Naive thymus-derived CD4-positive, alpha-beta T cell (primary cell): ENCODE data around the gene HMGA1. TPM values are rescaled to one million over a fixed set of nuclear protein-coding genes. Genes with fewer than 3 reads are reported as not detected.
A peak's percentile ranks its signal among the peaks of the same experiment; 100 is the strongest.

ENCODE experiments used
- ATAC-seq: fragments of 150-1000 bp; cut with Tn5 transposase; 2 replicates; pipeline ENCODE4 v1.10.0; 2021; ENCODE audit warnings: mild to moderate bottlenecking, moderate library complexity
- CTCF ChIA-PET: fragments of 350-600 bp; sonication (Branson Sonifier 250); formaldehyde crosslinking; loops from one replicate; lab custom pipeline; 2021; ENCODE audit warnings: antibody characterized with exemption; lab: Charles Lee
- POLR2A ChIA-PET: fragments of 350-600 bp; sonication (Branson Sonifier 250); formaldehyde crosslinking; loops from one replicate; lab custom pipeline; 2021; ENCODE audit warnings: antibody characterized with exemption, inconsistent platforms; lab: Charles Lee
- DNase-seq, 9 donors: peaks; one replicate each; pipeline versions ENCODE4 v3.0.0 to v3.0.0-alpha.2; 2020 to 2022; ENCODE audit warnings: mixed read lengths in 1 of 9
- H3K27ac ChIP-seq: one replicate; pipeline ENCODE4 v1.7.0; 2013; ENCODE audit warnings: mild to moderate bottlenecking, low read depth, low read length, moderate library complexity
- H3K27me3 ChIP-seq, 2 donors: one replicate each; pipeline ENCODE4 v1.7.0; 2013; ENCODE audit warnings: low read length in 2 of 2, mild to moderate bottlenecking in 2 of 2, moderate library complexity in 2 of 2; ENCODE audit not compliant: control insufficient read depth in 2 of 2, insufficient read depth in 2 of 2
- H3K36me3 ChIP-seq, 3 experiments: 1 replicate in 2 of 3; 2 replicates in 1 of 3; pipeline ENCODE4 v1.7.0; 2013; ENCODE audit warnings: low read length in 3 of 3, mild to moderate bottlenecking in 3 of 3, moderate library complexity in 1 of 3; ENCODE audit not compliant: insufficient read depth in 3 of 3, control insufficient read depth in 2 of 3
- H3K4me1 ChIP-seq, 2 donors: one replicate each; pipeline ENCODE4 v1.7.0; 2013; ENCODE audit warnings: low read length in 2 of 2, mild to moderate bottlenecking in 2 of 2, moderate library complexity in 1 of 2; ENCODE audit not compliant: control insufficient read depth in 2 of 2, insufficient read depth in 2 of 2
- H3K4me3 ChIP-seq: 2 replicates; pipeline ENCODE4 v1.7.0; 2013; ENCODE audit warnings: mild to moderate bottlenecking, low read length
- H3K9me3 ChIP-seq, 3 experiments: 1 replicate in 2 of 3; 2 replicates in 1 of 3; pipeline ENCODE4 v1.7.0; 2013; ENCODE audit warnings: low read length in 3 of 3; ENCODE audit not compliant: control insufficient read depth in 2 of 3
- H3K27ac Mint-ChIP-seq, 9 donors: one replicate each; pipeline ENCODE4 v1.8.0; 2020 to 2022; ENCODE audit warnings: mixed read lengths in 9 of 9, mild to moderate bottlenecking in 8 of 9, moderate library complexity in 5 of 9, inconsistent platforms in 2 of 9
- H3K27me3 Mint-ChIP-seq, 5 donors: one replicate each; pipeline ENCODE4 v1.8.0; 2021 to 2022; ENCODE audit warnings: mixed read lengths in 5 of 5, mild to moderate bottlenecking in 1 of 5
- H3K36me3 Mint-ChIP-seq, 5 donors: one replicate each; pipeline ENCODE4 v1.8.0; 2020 to 2022; ENCODE audit warnings: mixed read lengths in 5 of 5, mild to moderate bottlenecking in 3 of 5, inconsistent platforms in 1 of 5
- H3K4me1 Mint-ChIP-seq, 7 donors: one replicate each; pipeline ENCODE4 v1.8.0; 2020 to 2022; ENCODE audit warnings: mixed read lengths in 7 of 7, mild to moderate bottlenecking in 3 of 7, inconsistent platforms in 1 of 7
- H3K4me3 Mint-ChIP-seq, 10 donors: one replicate each; pipeline ENCODE4 v1.8.0; 2020 to 2022; ENCODE audit warnings: mild to moderate bottlenecking in 10 of 10, mixed read lengths in 10 of 10, moderate library complexity in 6 of 10, inconsistent platforms in 2 of 10
- H3K9me3 Mint-ChIP-seq, 11 donors: one replicate each; pipeline ENCODE4 v1.8.0; 2020 to 2022; ENCODE audit warnings: mixed read lengths in 11 of 11, mild to moderate bottlenecking in 4 of 11, inconsistent platforms in 1 of 11, moderate library complexity in 1 of 11
- intact Hi-C, 2 donors: fragments of 100-400 bp; cut with micrococcal nuclease; formaldehyde crosslinking; loops; one replicate each; pipeline ENCODE4 v1.15.1; 2023
- polyA plus RNA-seq, 2 donors: library from polyadenylated mRNA; unstranded; fragments of 300-500 nt; fragmentation: Illumina TruSeq; gene quantifications; one replicate each; pipeline ENCODE4 v1.2.3, GENCODE V29; 2021
- total RNA-seq, 6 experiments: library from RNA in 5 of 6; stranded (reverse) in 5 of 6; gene quantifications; 1 replicate in 5 of 6; 2 replicates in 1 of 6; pipeline ENCODE4 v1.2.3 and lab custom pipeline; 2021 to 2026

The HMGA1 gene
- total and polyA plus RNA-seq, 7 experiments from 2014 or later: 35.7 to 180 (median 94.5) TPM

GRCh38 chr6:34226731-34227586 is 9.7 kb upstream of the HMGA1 start:
- Histone ChIP-seq H3K27me3 (no peaks in the 10 kb centered on the region), H3K36me3 (no peaks in the 10 kb centered on the region), H3K9me3 (no peaks in the 10 kb centered on the region), H3K27ac (no peak overlapping the region), H3K4me1 (peaks cover 4 to 14% of the 10 kb centered on the region in 2 donors), H3K4me3 (no peak overlapping the region)
- ATAC-seq (no peak), DNase-seq (no peak)
- peaks cover 5 to 45% (median 11%) of the 10 kb centered on the region in 7 donors for H3K4me1 Mint-ChIP-seq
- H3K4me3 Mint-ChIP-seq: peak overlapping the region in 1 of 10 donors; percentile 37
- H3K36me3 Mint-ChIP-seq: no peaks in the 10 kb centered on the region
- ChIA-PET POLR2A (interaction anchor here (1.0 to 2.2 kb wide), 2 partner anchors 10 to 24 kb away, joined by 3 to 15 read pairs; partner anchors contain the start of gene HMGA1), CTCF (interaction anchor here (1.6 kb wide), 1 partner anchor 10 kb away, joined by 3 read pairs; the partner anchor contains the start of gene HMGA1)
- intact Hi-C loops: no loop called here
- H3K27me3 Mint-ChIP-seq: no peaks in the 10 kb centered on the region
- peak overlapping the region in 5 of 9 donors; percentile 33 to 75 (median 55) for H3K27ac Mint-ChIP-seq
- H3K9me3 Mint-ChIP-seq: no peaks in the 10 kb centered on the region

- H3K27ac Mint-ChIP-seq: peak overlapping the region in 1 of 9 donors; percentile 33
- CTCF ChIA-PET: interaction anchor here (0.7 kb wide), 1 partner anchor 75 kb away, joined by 3 read pairs; no protein-coding TSS in a partner anchor
Measured at GRCh38 chr6:34227761-34228421, 8.8 kb upstream of the HMGA1 start.

GRCh38 chr6:34229877-34230276 is 6.8 kb upstream of the HMGA1 start:
- CTCF ChIA-PET: no interaction called here

More at GRCh38 chr6:34227761-34228421, 8.8 kb upstream of the HMGA1 start:
- Histone ChIP-seq H3K4me1 (peaks cover 4 to 14% of the 10 kb centered on the region in 2 donors), H3K27me3 (no peaks in the 10 kb centered on the region), H3K27ac (no peak overlapping the region), H3K9me3 (no peaks in the 10 kb centered on the region), H3K36me3 (no peaks in the 10 kb centered on the region), H3K4me3 (no peak overlapping the region)
- POLR2A ChIA-PET: interaction anchor here (2.2 kb wide), 1 partner anchor 9 kb away, joined by 15 read pairs; the partner anchor contains the start of gene HMGA1
- Mint-ChIP-seq H3K36me3 (no peaks in the 10 kb centered on the region), H3K9me3 (no peaks in the 10 kb centered on the region), H3K27me3 (no peaks in the 10 kb centered on the region), H3K4me3 (peak overlapping the region in 1 of 10 donors; percentile 37), H3K4me1 (peaks cover 5 to 45% (median 11%) of the 10 kb centered on the region in 7 donors)
- ATAC-seq: no peak
- DNase-seq: no peak
- intact Hi-C loops: no loop called here

GRCh38 chr6:34230653-34231371 is 5.9 kb upstream of the HMGA1 start:
- intact Hi-C loops: loop anchor here (10.0 kb wide), 2 partner anchors 606 to 916 kb away; partner anchors contain the start of genes ITPR3 (in 1 of the 2), TAPBP (in 1 of the 2) and ZBTB22 (in 1 of the 2)

More at GRCh38 chr6:34229877-34230276, 6.8 kb upstream of the HMGA1 start:
- no peaks in the 10 kb centered on the region for H3K4me1 ChIP-seq
- no peak overlapping the region for H3K4me3 ChIP-seq
- ATAC-seq (no peak), DNase-seq (no peak)
- POLR2A ChIA-PET: interaction anchor here (0.9 kb wide), 1 partner anchor 23 kb away, joined by 4 read pairs; no protein-coding TSS in a partner anchor
- no peaks in the 10 kb centered on the region for H3K27me3 ChIP-seq
- H3K36me3 Mint-ChIP-seq: no peaks in the 10 kb centered on the region
- intact Hi-C loops: loop anchor here (10.0 kb wide), 2 partner anchors 605 to 915 kb away; partner anchors contain the start of genes ITPR3 (in 1 of the 2), TAPBP (in 1 of the 2) and ZBTB22 (in 1 of the 2)
- no peak overlapping the region for H3K27ac ChIP-seq
- H3K9me3 ChIP-seq: no peaks in the 10 kb centered on the region
- no peaks in the 10 kb centered on the region for H3K36me3 ChIP-seq
- H3K4me1 Mint-ChIP-seq: peaks cover 2 to 29% (median 8%) of the 10 kb centered on the region in 7 donors
- no peaks in the 10 kb centered on the region for H3K27me3 Mint-ChIP-seq
- peak overlapping the region in 2 of 9 donors; percentile 19 to 31 for H3K27ac Mint-ChIP-seq
- no peak overlapping the region for H3K4me3 Mint-ChIP-seq
- no peaks in the 10 kb centered on the region for H3K9me3 Mint-ChIP-seq

GRCh38 chr6:34231566-34232336 is 4.9 kb upstream of the HMGA1 start:
- Mint-ChIP-seq H3K4me3 (no peak overlapping the region), H3K27ac (peak overlapping the region in 3 of 9 donors; percentile 28 to 46 (median 34)), H3K4me1 (peaks cover 6 to 25% (median 13%) of the 10 kb centered on the region in 7 donors), H3K9me3 (no peaks in the 10 kb centered on the region), H3K36me3 (no peaks in the 10 kb centered on the region), H3K27me3 (no peaks in the 10 kb centered on the region)
- H3K4me1 ChIP-seq: peaks cover 0 to 4% of the 10 kb centered on the region in 2 donors
- no peaks in the 10 kb centered on the region for H3K27me3 ChIP-seq
- DNase-seq (no peak), ATAC-seq (no peak)
- intact Hi-C loops: loop anchor here (10.0 kb wide), 2 partner anchors 607 to 917 kb away; partner anchors contain the start of genes ITPR3 (in 1 of the 2), TAPBP (in 1 of the 2) and ZBTB22 (in 1 of the 2)
- POLR2A ChIA-PET: interaction anchor here (3.0 kb wide), 1 partner anchor 8 kb away, joined by 17 read pairs; no protein-coding TSS in a partner anchor
- H3K36me3 ChIP-seq: no peaks in the 10 kb centered on the region
- no peak overlapping the region for H3K4me3 ChIP-seq
- CTCF ChIA-PET: no interaction called here
- no peaks in the 10 kb centered on the region for H3K9me3 ChIP-seq
- H3K27ac ChIP-seq: no peak overlapping the region

More at GRCh38 chr6:34230653-34231371, 5.9 kb upstream of the HMGA1 start:
- ATAC-seq (no peak), DNase-seq (no peak)
- ChIA-PET CTCF (no interaction called here), POLR2A (no interaction called here)
- peaks cover 2 to 28% (median 9%) of the 10 kb centered on the region in 7 donors for H3K4me1 Mint-ChIP-seq
- no peaks in the 10 kb centered on the region for H3K36me3 Mint-ChIP-seq
- H3K27ac Mint-ChIP-seq: peak overlapping the region in 7 of 9 donors; percentile 19 to 90 (median 31)
- H3K9me3 Mint-ChIP-seq: no peaks in the 10 kb centered on the region
- H3K27ac ChIP-seq: no peak overlapping the region
- H3K9me3 ChIP-seq: no peaks in the 10 kb centered on the region
- H3K27me3 ChIP-seq: no peaks in the 10 kb centered on the region
- H3K4me1 ChIP-seq: no peaks in the 10 kb centered on the region
- H3K4me3 Mint-ChIP-seq: no peak overlapping the region
- no peaks in the 10 kb centered on the region for H3K27me3 Mint-ChIP-seq
- no peak overlapping the region for H3K4me3 ChIP-seq
- H3K36me3 ChIP-seq: no peaks in the 10 kb centered on the region
